Activated CD4-positive, CD25-positive, alpha-beta regulatory T cell treated with anti-CD3 and anti-CD28 coated beads, Interleukin-2, amount 50 U/mL, for 24 hours (primary cell): Measurements from ENCODE around the gene RPS6KC1.
"Not testable (repeated sequence)": the region's sequence is repeated elsewhere in the genome, so short reads cannot be mapped to it uniquely, and the experiment has no call there.

Source experiments
- ATAC-seq, 2 donors: fragments of 150-1000 bp; cut with Tn5 transposase; one replicate each; pipeline ENCODE4 v1.10.0; 2021; ENCODE audit warnings: mild to moderate bottlenecking in 1 of 2, moderate library complexity in 1 of 2

RPS6KC1 gene

GRCh38 chr1:213291526-213291925, 240.5 kb downstream of the RPS6KC1 start:
- ATAC-seq, result no peak

- no peak for ATAC-seq
Observed at GRCh38 chr1:213292614-213293013, 241.6 kb downstream of the RPS6KC1 start.

GRCh38 chr1:213295860-213296259, 244.8 kb downstream of the RPS6KC1 start:
- no peak for ATAC-seq

GRCh38 chr1:213296558-213296957, 245.5 kb downstream of the RPS6KC1 start:
- no peak for ATAC-seq

GRCh38 chr1:213297021-213297420, 246.0 kb downstream of the RPS6KC1 start:
- no peak for ATAC-seq

- ATAC-seq, result no peak
Observed at GRCh38 chr1:213300433-213300832, 249.4 kb downstream of the RPS6KC1 start.

GRCh38 chr1:213301524-213301923, 250.5 kb downstream of the RPS6KC1 start:
- not testable (repeated sequence) for ATAC-seq

GRCh38 chr1:213303286-213303685, 252.2 kb downstream of the RPS6KC1 start:
- no peak for ATAC-seq

GRCh38 chr1:213315571-213315970, 264.5 kb downstream of the RPS6KC1 start:
- ATAC-seq, result no peak

GRCh38 chr1:213318458-213318857, 267.4 kb downstream of the RPS6KC1 start:
- ATAC-seq, result not testable (repeated sequence)

GRCh38 chr1:213320191-213320870, 269.3 kb downstream of the RPS6KC1 start:
- no peak for ATAC-seq
